ENCODE results near the gene BCL2L13.

The BCL2L13 gene, protein sequence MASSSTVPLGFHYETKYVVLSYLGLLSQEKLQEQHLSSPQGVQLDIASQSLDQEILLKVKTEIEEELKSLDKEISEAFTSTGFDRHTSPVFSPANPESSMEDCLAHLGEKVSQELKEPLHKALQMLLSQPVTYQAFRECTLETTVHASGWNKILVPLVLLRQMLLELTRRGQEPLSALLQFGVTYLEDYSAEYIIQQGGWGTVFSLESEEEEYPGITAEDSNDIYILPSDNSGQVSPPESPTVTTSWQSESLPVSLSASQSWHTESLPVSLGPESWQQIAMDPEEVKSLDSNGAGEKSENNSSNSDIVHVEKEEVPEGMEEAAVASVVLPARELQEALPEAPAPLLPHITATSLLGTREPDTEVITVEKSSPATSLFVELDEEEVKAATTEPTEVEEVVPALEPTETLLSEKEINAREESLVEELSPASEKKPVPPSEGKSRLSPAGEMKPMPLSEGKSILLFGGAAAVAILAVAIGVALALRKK

GRCh38 chr22:17638432-17639246 is at the start of gene BCL2L13:
Gene BCL2L13, plus strand, starts transcription at chr22:17638757. Its CDS starts 16,955 bp downstream, at chr22:17655712.
- no peaks in the 10 kb centered on the region for H3K36me3 ChIP-seq (replicated peaks; ENCODE audit: insufficient read depth, low read length)
- H3K4me2 ChIP-seq (ENCODE audit: low read depth, low read length) = peak within 1 kb of the TSS; percentile 80
- H2AFZ ChIP-seq (ENCODE audit: low read length) = peak within 1 kb of the TSS; percentile 75
- no peaks in the 10 kb centered on the region for H3K9me3 ChIP-seq (replicated peaks; ENCODE audit: insufficient read depth, low read length)
- peak within 1 kb of the TSS; percentile 98 for H3K9ac ChIP-seq (ENCODE audit: low read length)
- no peaks in the 10 kb centered on the region for H3K27me3 ChIP-seq (replicated peaks; ENCODE audit: insufficient read depth, low read length)
- no peaks in the 10 kb centered on the region for H3K9me2 ChIP-seq (replicated peaks; ENCODE audit: insufficient read depth, low read length)
- no peaks in the 10 kb centered on the region for H4K20me1 ChIP-seq (ENCODE audit: insufficient read depth, low read length)
- H3K4me3 ChIP-seq (ENCODE audit: low read length) = peak within 1 kb of the TSS; percentile 87
- no peak for TF ChIP-seq EZH2phosphoT487 (IDR thresholded peaks at IDR 0.05; ENCODE audit: low read length)
- TF ChIP-seq, protein P1, sequence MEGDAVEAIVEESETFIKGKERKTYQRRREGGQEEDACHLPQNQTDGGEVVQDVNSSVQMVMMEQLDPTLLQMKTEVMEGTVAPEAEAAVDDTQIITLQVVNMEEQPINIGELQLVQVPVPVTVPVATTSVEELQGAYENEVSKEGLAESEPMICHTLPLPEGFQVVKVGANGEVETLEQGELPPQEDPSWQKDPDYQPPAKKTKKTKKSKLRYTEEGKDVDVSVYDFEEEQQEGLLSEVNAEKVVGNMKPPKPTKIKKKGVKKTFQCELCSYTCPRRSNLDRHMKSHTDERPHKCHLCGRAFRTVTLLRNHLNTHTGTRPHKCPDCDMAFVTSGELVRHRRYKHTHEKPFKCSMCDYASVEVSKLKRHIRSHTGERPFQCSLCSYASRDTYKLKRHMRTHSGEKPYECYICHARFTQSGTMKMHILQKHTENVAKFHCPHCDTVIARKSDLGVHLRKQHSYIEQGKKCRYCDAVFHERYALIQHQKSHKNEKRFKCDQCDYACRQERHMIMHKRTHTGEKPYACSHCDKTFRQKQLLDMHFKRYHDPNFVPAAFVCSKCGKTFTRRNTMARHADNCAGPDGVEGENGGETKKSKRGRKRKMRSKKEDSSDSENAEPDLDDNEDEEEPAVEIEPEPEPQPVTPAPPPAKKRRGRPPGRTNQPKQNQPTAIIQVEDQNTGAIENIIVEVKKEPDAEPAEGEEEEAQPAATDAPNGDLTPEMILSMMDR (IDR thresholded peaks at IDR 0.05; ENCODE audit: low read length) = 0 out of 2 replicates have a peak, but pooled peaks have one; percentile 4
- H3F3A ChIP-seq (ENCODE audit: insufficient read depth, low read length) = peaks cover 18% of the 10 kb centered on the region
- peak; percentile 94 for DNase-seq
- peaks cover 31% of the 10 kb centered on the region for H3K79me2 ChIP-seq (ENCODE audit: low read length)
- H3K27ac ChIP-seq (ENCODE audit: low read length) = peak within 1 kb of the TSS; percentile 82
- peaks cover 9% of the 10 kb centered on the region; the same call in 1 of the 2 replicates for H3K4me1 ChIP-seq (ENCODE audit: low read length)

DNA sequence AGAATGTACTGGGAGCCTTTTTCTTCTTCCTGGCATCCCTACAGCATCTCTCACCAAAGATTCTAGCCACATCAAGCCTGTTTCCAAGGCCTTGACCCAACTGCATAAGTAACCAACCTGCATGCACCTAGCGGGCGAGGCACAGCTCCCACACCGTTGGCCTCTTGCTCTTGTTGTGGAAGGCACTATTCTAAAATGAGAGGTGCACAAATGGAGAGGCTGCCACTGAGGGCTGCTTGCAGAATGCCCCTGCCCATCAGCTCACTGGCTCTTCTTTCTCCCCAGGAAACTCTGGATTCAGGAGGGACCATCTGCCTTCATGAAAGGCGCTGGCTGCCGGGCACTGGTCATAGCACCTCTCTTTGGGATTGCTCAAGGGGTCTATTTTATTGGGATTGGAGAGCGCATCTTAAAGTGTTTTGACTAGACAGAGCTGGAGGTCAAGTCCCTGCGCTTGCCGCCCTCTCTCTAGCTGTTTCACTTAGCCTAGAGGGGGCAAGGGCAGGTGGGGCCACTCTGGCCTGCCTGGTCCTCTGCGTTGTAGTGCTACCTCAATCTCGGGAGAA is 48.7 kb upstream of the BCL2L13 start:
- no peaks in the 10 kb centered on the region; the same call in 1 of the 2 replicates for H3K36me3 ChIP-seq (replicated peaks; ENCODE audit: insufficient read depth, low read length)
- H3K9me3 ChIP-seq (replicated peaks; ENCODE audit: insufficient read depth, low read length) = no peaks in the 10 kb centered on the region
- H3F3A ChIP-seq (ENCODE audit: insufficient read depth, low read length) = peaks cover 3% of the 10 kb centered on the region; the same call in 1 of the 2 replicates
- no peak overlapping the region for H3K9ac ChIP-seq (ENCODE audit: low read length)
- H3K79me2 ChIP-seq (ENCODE audit: low read length) = peaks cover 7% of the 10 kb centered on the region
- DNase-seq = no peak
- no peak overlapping the region for H3K4me2 ChIP-seq (ENCODE audit: low read depth, low read length)
- no peak overlapping the region for H2AFZ ChIP-seq (ENCODE audit: low read length)
- peaks cover 7% of the 10 kb centered on the region for H3K4me1 ChIP-seq (ENCODE audit: low read length)
- no peaks in the 10 kb centered on the region for H3K27me3 ChIP-seq (replicated peaks; ENCODE audit: insufficient read depth, low read length)
- H4K20me1 ChIP-seq (ENCODE audit: insufficient read depth, low read length) = no peaks in the 10 kb centered on the region
- no peak overlapping the region for H3K4me3 ChIP-seq (ENCODE audit: low read length)
- H3K9me2 ChIP-seq (replicated peaks; ENCODE audit: insufficient read depth, low read length) = no peaks in the 10 kb centered on the region
- no peak overlapping the region for H3K27ac ChIP-seq (ENCODE audit: low read length)
- TF ChIP-seq EZH2 (optimal IDR thresholded peaks at IDR 0.05; ENCODE audit: low read depth, low read length) = no peak
- no peak for TF ChIP-seq EZH2phosphoT487 (IDR thresholded peaks at IDR 0.05; ENCODE audit: low read length)

GRCh38 chr22:17590586-17590985 is 48.0 kb upstream of the BCL2L13 start:
- H3F3A ChIP-seq (ENCODE audit: insufficient read depth, low read length) = peaks cover 9% of the 10 kb centered on the region
- TF ChIP-seq EZH2phosphoT487 (IDR thresholded peaks at IDR 0.05; ENCODE audit: low read length) (no peak), EZH2 (optimal IDR thresholded peaks at IDR 0.05; ENCODE audit: low read depth, low read length) (no peak)
- TF ChIP-seq, protein P1 (IDR thresholded peaks at IDR 0.05; ENCODE audit: low read length) = no peak

More at GRCh38 chr22:17590586-17590985, 48.0 kb upstream of the BCL2L13 start:
- Histone ChIP-seq H3K9me2 (replicated peaks; ENCODE audit: insufficient read depth, low read length) (no peaks in the 10 kb centered on the region), H3K9ac (ENCODE audit: low read length) (no peak overlapping the region), H3K27me3 (replicated peaks; ENCODE audit: insufficient read depth, low read length) (no peaks in the 10 kb centered on the region), H4K20me1 (ENCODE audit: insufficient read depth, low read length) (no peaks in the 10 kb centered on the region), H3K4me2 (ENCODE audit: low read depth, low read length) (no peak overlapping the region), H3K27ac (ENCODE audit: low read length) (no peak overlapping the region), H3K79me2 (ENCODE audit: low read length) (peaks cover 7% of the 10 kb centered on the region), H3K4me1 (ENCODE audit: low read length) (peaks cover 12% of the 10 kb centered on the region), H3K4me3 (ENCODE audit: low read length) (no peak overlapping the region), H3K36me3 (replicated peaks; ENCODE audit: insufficient read depth, low read length) (no peaks in the 10 kb centered on the region; the same call in 1 of the 2 replicates), H2AFZ (ENCODE audit: low read length) (no peak overlapping the region), H3K9me3 (replicated peaks; ENCODE audit: insufficient read depth, low read length) (no peaks in the 10 kb centered on the region)
- no peak for DNase-seq

Data from MM.1S (cell line).